Left ventricle myocardium inferior (tissue), 1 donor: Measurements from ENCODE around the gene SV2C. TPM values are rescaled to one million over a fixed set of nuclear protein-coding genes. Genes with fewer than 3 reads are reported as not detected.

ENCODE experiments used
- DNase-seq: peaks from one replicate; pipeline ENCODE4 v3.0.0-alpha.2; 2020
- H3K27ac ChIP-seq: fragments of 200-600 bp; replicated peaks from 2 replicates; pipeline ENCODE4 v1.8.0; 2021
- H3K27me3 ChIP-seq: fragments of 200-600 bp; 2 replicates; pipeline ENCODE4 v1.8.0; 2021; ENCODE audit warnings: low read depth
- H3K36me3 ChIP-seq: fragments of 200-600 bp; 2 replicates; pipeline ENCODE4 v1.8.0; 2021
- H3K4me1 ChIP-seq: fragments of 200-600 bp; 2 replicates; pipeline ENCODE4 v1.8.0; 2021
- H3K4me3 ChIP-seq: fragments of 200-600 bp; 2 replicates; pipeline ENCODE4 v1.8.0; 2021; ENCODE audit warnings: mild to moderate bottlenecking, moderate library complexity
- H3K9me3 ChIP-seq: fragments of 200-600 bp; replicated peaks from 2 replicates; pipeline ENCODE4 v1.8.0; 2021
- intact Hi-C: fragments of 100-400 bp; cut with micrococcal nuclease; formaldehyde crosslinking; loops from one replicate; pipeline ENCODE4 v1.11.0; 2022
- total RNA-seq: library from RNA; stranded (reverse); fragmentation: NEBNext Ultra II Directional; extraction: Animal tissue kit (Norgen Biotek cat#: 25700); gene quantifications from one replicate; pipeline ENCODE4 v1.2.1, GENCODE V29; 2021
- TF ChIP-seq, protein P1 (sequence below): fragments of 200-600 bp; IDR thresholded peaks from 2 replicates; pipeline ENCODE4 v1.8.0; 2021; ENCODE audit warnings: antibody characterized with exemption, mild to moderate bottlenecking, borderline replicate concordance
- donor health status: DM: no; HTN: yes; CAD: no; lungs with severe emphysema.

Gene SV2C
- total RNA-seq, 1 donor from 2014 or later = 0.44 TPM

DNA sequence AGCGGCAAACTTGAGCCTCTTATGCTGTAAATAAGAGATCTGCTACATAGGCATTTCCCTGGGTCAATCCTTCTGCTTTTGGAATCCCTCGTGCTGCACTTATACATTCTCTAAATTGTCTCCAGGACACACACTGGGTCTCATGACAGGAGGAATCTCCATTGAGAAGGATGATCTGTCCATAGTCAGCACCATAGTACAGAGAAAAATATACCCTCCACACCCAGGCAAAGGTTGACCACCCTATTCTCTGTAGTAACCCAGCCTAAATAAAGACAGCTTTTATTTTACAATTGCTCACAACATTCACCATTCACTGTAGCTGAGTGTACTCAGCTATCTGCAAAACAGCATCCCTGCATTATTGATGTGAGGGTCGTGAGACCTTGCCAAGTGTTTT, 111.2 kb downstream of the SV2C start:
- no peak overlapping the region for H3K4me3 ChIP-seq
- TF ChIP-seq, protein P1, sequence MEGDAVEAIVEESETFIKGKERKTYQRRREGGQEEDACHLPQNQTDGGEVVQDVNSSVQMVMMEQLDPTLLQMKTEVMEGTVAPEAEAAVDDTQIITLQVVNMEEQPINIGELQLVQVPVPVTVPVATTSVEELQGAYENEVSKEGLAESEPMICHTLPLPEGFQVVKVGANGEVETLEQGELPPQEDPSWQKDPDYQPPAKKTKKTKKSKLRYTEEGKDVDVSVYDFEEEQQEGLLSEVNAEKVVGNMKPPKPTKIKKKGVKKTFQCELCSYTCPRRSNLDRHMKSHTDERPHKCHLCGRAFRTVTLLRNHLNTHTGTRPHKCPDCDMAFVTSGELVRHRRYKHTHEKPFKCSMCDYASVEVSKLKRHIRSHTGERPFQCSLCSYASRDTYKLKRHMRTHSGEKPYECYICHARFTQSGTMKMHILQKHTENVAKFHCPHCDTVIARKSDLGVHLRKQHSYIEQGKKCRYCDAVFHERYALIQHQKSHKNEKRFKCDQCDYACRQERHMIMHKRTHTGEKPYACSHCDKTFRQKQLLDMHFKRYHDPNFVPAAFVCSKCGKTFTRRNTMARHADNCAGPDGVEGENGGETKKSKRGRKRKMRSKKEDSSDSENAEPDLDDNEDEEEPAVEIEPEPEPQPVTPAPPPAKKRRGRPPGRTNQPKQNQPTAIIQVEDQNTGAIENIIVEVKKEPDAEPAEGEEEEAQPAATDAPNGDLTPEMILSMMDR = no peak
- no peaks in the 10 kb centered on the region for H3K36me3 ChIP-seq
- no peaks in the 10 kb centered on the region for H3K9me3 ChIP-seq
- intact Hi-C loops = no loop called here
- H3K4me1 ChIP-seq = no peaks in the 10 kb centered on the region
- peaks cover 43% of the 10 kb centered on the region for H3K27me3 ChIP-seq
- no peak overlapping the region for H3K27ac ChIP-seq
- no peak for DNase-seq

DNA sequence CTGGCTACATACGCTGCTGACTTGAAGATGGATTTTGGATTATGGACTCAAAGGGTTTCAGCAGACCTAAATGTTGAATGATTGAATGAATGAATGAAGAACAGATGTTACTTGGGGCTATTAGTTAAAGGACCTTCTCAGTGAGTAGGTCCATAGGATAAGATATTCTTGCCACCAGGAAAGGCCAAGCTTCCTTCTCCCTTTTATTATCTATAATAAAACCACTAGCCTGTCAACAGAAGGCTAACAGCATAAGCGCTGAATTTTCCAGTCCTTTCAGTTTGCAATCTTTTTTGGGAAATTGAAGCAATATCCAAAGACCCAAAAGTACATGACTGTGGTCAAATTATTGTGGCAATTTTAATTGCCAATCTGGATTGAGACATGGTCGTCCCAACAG, 113.3 kb downstream of the SV2C start:
- no peaks in the 10 kb centered on the region for H3K9me3 ChIP-seq
- intact Hi-C loops = no loop called here
- H3K4me1 ChIP-seq = no peaks in the 10 kb centered on the region
- no peaks in the 10 kb centered on the region for H3K36me3 ChIP-seq
- H3K4me3 ChIP-seq = no peak overlapping the region
- TF ChIP-seq, protein P1 = no peak
- H3K27ac ChIP-seq = no peak overlapping the region
- peaks cover 36% of the 10 kb centered on the region for H3K27me3 ChIP-seq
- no peak for DNase-seq

DNA sequence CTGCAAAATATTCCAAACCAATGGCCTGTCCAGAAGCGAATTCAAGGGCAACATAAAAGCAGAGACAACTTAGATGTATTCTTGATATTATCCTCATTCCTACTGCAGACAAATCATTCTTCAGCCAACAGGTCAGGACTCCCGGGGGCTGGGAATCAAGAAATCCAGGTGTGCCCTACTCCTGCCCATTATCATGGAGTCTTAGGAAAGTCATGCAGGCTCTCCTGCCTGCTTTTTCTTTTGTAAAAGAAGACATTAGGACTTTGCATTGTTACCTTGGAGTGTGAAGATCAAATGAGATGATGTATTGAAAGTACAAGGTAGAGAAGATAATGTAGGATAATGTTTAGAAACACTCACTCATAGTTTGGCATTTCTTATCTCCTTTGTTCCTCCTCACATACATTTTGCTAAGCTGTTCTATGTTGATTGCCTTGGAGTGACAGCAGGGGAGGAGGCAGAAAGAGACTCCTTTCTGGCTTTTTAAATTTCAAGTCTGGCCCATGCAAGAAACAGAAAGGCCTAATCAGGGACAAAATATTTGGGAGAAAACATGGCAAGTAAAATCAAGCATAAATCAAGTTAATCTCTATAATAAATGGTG, 113.8 kb downstream of the SV2C start:
- DNase-seq = no peak
- TF ChIP-seq, protein P1 = no peak
- H3K9me3 ChIP-seq = no peaks in the 10 kb centered on the region
- H3K4me3 ChIP-seq = no peak overlapping the region
- H3K27me3 ChIP-seq = peaks cover 36% of the 10 kb centered on the region
- H3K27ac ChIP-seq = no peak overlapping the region
- no peaks in the 10 kb centered on the region for H3K4me1 ChIP-seq
- H3K36me3 ChIP-seq = no peaks in the 10 kb centered on the region
- intact Hi-C loops = no loop called here

DNA sequence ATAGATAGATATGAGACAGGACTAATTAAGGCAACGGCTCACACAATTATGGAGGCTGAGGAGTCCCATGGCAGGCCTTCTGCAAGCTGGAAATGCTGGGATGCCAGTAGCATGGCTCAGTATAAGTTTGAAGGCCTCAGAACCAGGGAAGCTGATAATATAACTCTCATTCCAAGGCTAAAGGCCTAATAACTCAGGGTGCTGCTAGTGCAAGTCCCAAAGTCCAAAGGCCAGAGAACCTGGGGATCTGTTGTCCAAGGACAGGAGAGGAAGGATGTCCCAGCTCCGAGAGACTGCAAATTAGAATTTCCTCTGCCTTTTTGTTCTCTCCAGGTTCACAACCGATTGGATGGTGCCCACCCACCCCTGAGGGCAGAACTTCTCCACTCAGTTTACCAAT, 114.5 kb downstream of the SV2C start:
- Histone ChIP-seq H3K4me3 (no peak overlapping the region), H3K27ac (no peak overlapping the region), H3K9me3 (no peaks in the 10 kb centered on the region), H3K4me1 (no peaks in the 10 kb centered on the region), H3K27me3 (peaks cover 36% of the 10 kb centered on the region), H3K36me3 (no peaks in the 10 kb centered on the region)
- no peak for DNase-seq
- TF ChIP-seq, protein P1 = no peak
- intact Hi-C loops = no loop called here

DNA sequence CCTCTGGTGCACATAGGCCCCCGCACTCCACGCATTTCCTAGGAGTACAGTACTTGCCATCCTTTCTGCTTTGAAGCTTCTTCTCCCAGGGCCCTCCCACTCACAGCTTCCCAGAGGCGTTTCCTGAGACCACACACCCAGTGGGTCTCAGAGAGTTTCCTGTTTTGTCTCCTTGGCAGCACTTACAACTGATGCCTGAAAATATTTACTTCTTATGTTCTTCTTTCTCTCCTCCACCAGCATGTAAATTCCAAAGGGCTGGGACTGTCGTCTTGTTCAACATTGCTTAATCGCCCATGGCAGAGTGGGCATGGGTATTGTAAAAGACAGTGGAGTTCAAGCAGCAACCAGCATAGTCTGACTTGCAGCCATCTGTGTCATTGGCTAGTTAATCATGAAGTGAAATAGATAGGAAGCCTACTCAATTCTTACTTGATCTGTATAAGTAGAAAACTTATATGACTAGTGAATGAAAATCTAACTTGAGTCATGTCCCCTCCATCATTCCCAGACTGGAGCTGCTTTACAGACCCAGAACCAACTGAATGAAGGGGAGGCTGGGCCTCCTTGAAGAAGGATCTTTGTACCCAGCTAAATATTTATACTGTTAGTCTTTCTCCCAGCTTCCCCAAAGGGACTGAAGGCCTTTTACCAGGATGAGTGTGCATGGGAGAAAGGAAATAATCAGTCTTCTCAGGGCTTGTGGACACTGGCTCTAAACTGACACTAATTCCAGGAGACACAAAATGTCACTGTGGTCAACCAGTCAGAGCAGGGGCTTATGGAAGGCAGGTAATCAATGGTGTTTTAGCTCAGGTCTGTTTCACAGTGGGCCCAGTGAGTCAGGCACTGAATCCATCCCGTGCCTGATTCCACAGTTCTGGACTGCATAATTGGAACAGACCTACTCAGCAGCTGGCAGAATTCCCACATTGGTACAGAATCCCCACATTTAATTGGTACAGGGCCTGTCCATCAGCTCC, 116.4 kb downstream of the SV2C start:
- Histone ChIP-seq H3K27me3 (peaks cover 21% of the 10 kb centered on the region), H3K4me1 (no peaks in the 10 kb centered on the region), H3K27ac (no peak overlapping the region), H3K36me3 (no peaks in the 10 kb centered on the region), H3K4me3 (no peak overlapping the region), H3K9me3 (no peaks in the 10 kb centered on the region)
- no peak for DNase-seq
- intact Hi-C loops = no loop called here
- TF ChIP-seq, protein P1 = no peak
